Activated T-cell treated with anti-CD3 and anti-CD28 coated beads, Interleukin-2, amount 50 U/mL, for 4 hours (primary cell): Measurements from ENCODE around the gene TMEFF2. TPM values are rescaled to one million over a fixed set of nuclear protein-coding genes. Genes with fewer than 3 reads are reported as not detected.

Source experiments
- ATAC-seq, 2 donors: fragments of 200-7000 bp; cut with Tn5 transposase; one replicate each; pipeline ENCODE4 v1.10.0; 2021
- DNase-seq: peaks from one replicate; pipeline ENCODE4 v3.0.0-alpha.2; 2020
- H3K27me3 Mint-ChIP-seq: one replicate; pipeline ENCODE4 v1.8.0; 2021; ENCODE audit warnings: low read depth, mixed read lengths
- H3K36me3 Mint-ChIP-seq: one replicate; pipeline ENCODE4 v1.8.0; 2022; ENCODE audit warnings: mixed read lengths; ENCODE audit not compliant: insufficient read depth
- H3K4me1 Mint-ChIP-seq: one replicate; pipeline ENCODE4 v1.8.0; 2021; ENCODE audit warnings: low read depth, mixed read lengths
- H3K4me3 Mint-ChIP-seq: one replicate; pipeline ENCODE4 v1.8.0; 2021; ENCODE audit warnings: mild to moderate bottlenecking, moderate library complexity, mixed read lengths
- H3K9me3 Mint-ChIP-seq: one replicate; pipeline ENCODE4 v1.8.0; 2021; ENCODE audit warnings: mixed read lengths
- total RNA-seq, 3 donors: library from RNA; stranded (reverse); gene quantifications; one replicate each; pipeline ENCODE4 v1.2.1, GENCODE V29; 2021

TMEFF2 gene
- total RNA-seq, 3 donors from 2014 or later: not detected

DNA sequence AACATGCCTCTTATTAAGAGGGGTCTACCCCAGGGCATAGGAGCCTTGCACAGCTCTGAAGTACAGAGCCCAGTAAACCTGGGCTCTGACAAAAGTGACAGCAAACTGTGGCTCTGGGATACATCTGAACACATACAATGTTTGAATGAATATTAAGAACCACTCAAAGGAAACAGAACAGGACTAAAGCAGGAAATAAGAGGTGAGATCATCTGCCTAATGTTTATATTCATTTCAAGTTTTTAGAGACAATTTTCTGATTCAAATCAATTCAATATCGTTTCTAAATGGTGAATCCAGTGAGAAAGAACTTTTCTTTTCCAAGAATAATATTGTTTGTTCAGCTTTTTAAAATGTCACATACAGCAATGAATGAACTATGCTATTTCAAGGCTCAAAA lies 211.1 kb downstream of the TMEFF2 start:
- no peak for ATAC-seq
- Mint-ChIP-seq H3K4me1 (no peaks in the 10 kb centered on the region), H3K4me3 (no peak overlapping the region), H3K9me3 (no peaks in the 10 kb centered on the region), H3K27me3 (peaks cover 14% of the 10 kb centered on the region), H3K36me3 (no peaks in the 10 kb centered on the region)
- no peak for DNase-seq

DNA sequence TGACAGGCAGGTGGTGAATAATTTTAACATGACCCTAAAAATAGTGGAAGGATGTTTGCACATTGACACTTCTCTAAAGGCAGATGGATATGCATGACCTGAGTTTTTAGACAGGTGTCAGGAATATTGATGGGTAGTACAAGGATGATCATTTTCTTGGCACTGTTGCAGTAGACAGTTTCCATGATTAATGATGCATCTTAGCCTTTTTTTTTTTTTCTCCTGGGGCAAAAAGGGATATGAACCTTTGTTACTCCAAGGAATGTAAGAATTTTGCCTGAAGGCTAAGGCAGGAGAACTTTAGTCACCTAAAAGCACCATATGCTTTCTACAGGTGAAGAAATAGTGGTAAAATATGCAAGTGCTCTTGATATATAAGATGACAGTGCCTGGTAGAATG lies 211.5 kb downstream of the TMEFF2 start:
- no peaks in the 10 kb centered on the region for H3K9me3 Mint-ChIP-seq
- H3K4me3 Mint-ChIP-seq: no peak overlapping the region
- ATAC-seq: no peak
- peaks cover 16% of the 10 kb centered on the region for H3K27me3 Mint-ChIP-seq
- no peak for DNase-seq
- no peaks in the 10 kb centered on the region for H3K36me3 Mint-ChIP-seq
- H3K4me1 Mint-ChIP-seq: no peaks in the 10 kb centered on the region

DNA sequence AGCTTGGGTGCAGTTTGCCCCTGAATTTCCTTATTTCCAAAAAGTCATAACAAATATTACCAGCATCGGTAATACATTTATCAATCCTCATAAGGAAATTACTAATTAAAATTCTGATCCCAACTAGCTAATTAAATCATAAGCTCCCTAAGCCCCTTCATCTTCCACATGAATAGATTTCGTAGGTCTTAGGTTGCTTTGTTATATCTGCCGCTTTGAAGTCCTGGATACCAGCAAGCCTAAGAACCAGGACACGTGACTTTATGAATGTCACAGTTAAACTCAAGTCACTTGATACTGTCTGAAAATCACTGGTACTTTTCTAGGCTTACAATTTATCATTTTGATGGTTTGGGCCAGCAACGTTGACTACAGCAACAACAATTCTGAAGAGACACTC lies 213.0 kb downstream of the TMEFF2 start:
- Mint-ChIP-seq H3K9me3 (no peaks in the 10 kb centered on the region), H3K36me3 (no peaks in the 10 kb centered on the region), H3K4me3 (no peak overlapping the region)

DNA sequence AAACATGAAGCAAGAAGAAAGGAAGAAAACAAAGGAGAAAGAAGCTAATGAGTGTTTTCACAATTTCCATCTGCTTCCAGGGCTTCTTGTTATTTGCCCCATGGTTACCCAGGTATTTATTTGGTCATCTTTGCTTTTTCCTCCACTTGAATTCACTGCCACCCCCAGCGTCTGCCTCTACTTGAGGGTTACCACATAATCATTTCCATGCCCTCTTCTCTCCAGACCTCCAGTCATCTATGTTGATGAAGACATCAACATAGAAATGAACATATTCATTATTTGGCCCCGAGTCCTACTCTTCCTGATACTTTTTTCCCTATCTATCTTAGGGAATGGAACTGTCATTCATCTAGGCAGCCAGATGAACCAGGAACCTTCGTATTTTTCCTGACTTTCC lies 214.2 kb downstream of the TMEFF2 start:
- DNase-seq (no peak), ATAC-seq (no peak)
- peaks cover 16% of the 10 kb centered on the region for H3K27me3 Mint-ChIP-seq
- H3K9me3 Mint-ChIP-seq: no peaks in the 10 kb centered on the region
- H3K36me3 Mint-ChIP-seq: no peaks in the 10 kb centered on the region
- H3K4me1 Mint-ChIP-seq: no peaks in the 10 kb centered on the region
- no peak overlapping the region for H3K4me3 Mint-ChIP-seq

More for the DNA sequence above, 213.0 kb downstream of the TMEFF2 start:
- ATAC-seq (no peak), DNase-seq (no peak)
- no peaks in the 10 kb centered on the region for H3K4me1 Mint-ChIP-seq
- H3K27me3 Mint-ChIP-seq: peaks cover 16% of the 10 kb centered on the region

DNA sequence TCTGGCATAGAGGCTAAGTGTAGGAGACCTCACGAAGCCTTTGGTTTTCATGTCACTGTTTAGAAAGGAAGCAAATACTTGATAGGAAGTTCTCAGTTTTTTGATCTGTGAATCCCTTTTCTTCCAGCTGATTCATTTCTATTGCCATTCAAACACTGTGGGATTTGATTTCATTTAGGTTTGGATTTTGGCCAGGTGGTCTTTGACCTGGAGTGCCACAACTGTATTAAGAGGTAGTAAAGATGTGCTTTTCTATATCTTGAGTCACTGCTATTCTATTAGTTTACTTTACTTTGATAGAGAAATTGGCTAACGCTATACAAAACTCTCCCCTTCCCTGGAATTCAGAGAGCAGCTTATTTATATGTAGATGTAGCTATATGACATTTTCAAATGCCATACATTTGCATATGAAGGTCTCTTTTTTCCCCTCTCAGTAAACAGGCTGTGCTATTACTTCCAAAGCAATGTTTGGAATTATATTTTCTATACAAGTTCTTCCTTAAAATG lies 215.5 kb downstream of the TMEFF2 start:
- Mint-ChIP-seq H3K4me3 (no peak overlapping the region), H3K36me3 (no peaks in the 10 kb centered on the region), H3K9me3 (no peaks in the 10 kb centered on the region), H3K27me3 (peaks cover 16% of the 10 kb centered on the region), H3K4me1 (no peaks in the 10 kb centered on the region)
- ATAC-seq (no peak), DNase-seq (no peak)

DNA sequence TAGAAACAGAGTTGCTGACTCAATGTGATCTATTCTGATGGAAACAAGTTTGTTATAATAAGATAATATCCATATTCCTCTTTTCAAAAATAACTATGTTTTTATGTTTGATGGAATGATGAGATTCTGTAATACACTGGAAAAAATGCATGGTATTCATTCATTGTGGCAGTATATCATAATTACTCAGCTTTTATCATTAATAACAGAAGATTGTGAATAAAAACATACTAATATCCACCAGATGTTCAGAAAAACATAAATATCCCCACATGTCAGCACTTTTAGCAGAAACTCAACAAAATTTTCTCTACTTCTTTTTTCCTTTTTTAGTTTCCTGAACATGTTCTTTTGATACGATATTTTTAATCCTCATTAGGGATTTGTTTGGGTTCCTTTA lies 217.0 kb downstream of the TMEFF2 start:
- DNase-seq (no peak), ATAC-seq (no peak)
- no peak overlapping the region for H3K4me3 Mint-ChIP-seq
- no peaks in the 10 kb centered on the region for H3K36me3 Mint-ChIP-seq
- H3K27me3 Mint-ChIP-seq: peaks cover 14% of the 10 kb centered on the region
- H3K9me3 Mint-ChIP-seq: no peaks in the 10 kb centered on the region
- H3K4me1 Mint-ChIP-seq: no peaks in the 10 kb centered on the region

DNA sequence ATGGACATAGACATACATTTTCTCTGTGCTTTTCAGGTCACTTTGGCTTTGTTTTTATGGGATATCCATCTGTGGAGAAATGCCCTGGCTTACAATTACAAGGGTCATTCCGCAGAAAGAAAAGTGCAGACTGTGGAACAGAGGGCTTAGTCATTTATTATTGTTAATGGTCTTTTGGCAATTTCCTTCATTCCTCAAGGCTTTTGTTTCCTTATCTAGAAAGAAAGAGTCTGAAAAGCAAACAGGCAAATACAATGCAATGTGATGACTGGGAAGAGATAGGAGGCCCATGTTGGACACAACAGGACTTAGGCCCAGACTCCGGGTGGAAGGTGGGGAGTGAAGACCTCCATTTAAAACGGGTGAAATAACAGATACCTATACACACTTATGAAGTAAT lies 218.3 kb downstream of the TMEFF2 start:
- ATAC-seq (no peak), DNase-seq (no peak)
- H3K36me3 Mint-ChIP-seq: no peaks in the 10 kb centered on the region
- H3K9me3 Mint-ChIP-seq: no peaks in the 10 kb centered on the region
- H3K4me1 Mint-ChIP-seq: no peaks in the 10 kb centered on the region
- no peak overlapping the region for H3K4me3 Mint-ChIP-seq
- peaks cover 15% of the 10 kb centered on the region for H3K27me3 Mint-ChIP-seq

DNA sequence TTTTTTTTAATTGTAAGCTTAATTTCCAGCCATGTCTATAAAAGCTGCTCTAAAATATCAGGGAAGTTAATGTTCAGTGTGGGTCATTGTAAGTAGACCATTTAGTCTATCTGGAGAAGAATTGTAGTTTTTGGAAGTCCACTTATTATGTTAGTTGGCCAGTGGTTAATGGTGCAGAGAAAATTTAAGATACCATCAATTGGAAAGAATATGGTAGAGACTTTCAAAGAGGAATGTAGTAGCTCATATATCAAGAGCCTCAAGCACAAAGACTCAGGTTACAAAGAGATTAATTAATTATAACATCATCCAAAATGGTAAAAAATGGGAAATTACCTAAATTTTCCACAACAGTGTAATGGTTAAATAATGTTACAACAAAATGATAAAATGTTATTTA lies 220.1 kb downstream of the TMEFF2 start:
- no peak for ATAC-seq
- Mint-ChIP-seq H3K36me3 (no peaks in the 10 kb centered on the region), H3K4me3 (no peak overlapping the region), H3K9me3 (no peaks in the 10 kb centered on the region), H3K4me1 (no peaks in the 10 kb centered on the region), H3K27me3 (peaks cover 8% of the 10 kb centered on the region)
- no peak for DNase-seq

DNA sequence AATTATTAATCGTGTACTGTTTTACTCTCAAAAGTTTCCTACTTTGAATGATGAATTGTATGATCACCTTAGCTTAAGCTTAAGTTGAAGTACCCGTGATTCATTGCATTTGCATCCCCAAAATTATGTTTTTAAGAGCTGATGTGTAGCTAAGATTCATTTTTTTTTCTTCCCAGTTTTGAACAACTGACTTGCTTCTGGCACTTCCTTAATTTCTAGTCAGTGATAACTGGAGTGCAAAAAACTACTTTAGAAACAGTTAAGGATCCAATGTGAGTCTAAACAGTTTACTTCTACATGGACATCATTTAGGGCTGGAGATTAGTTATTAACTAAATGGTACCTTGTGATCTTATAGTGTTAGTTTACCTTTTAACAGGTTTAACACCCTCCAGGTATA lies 223.9 kb downstream of the TMEFF2 start:
- no peak for DNase-seq
- no peak for ATAC-seq
- Mint-ChIP-seq H3K27me3 (peaks cover 6% of the 10 kb centered on the region), H3K4me1 (no peaks in the 10 kb centered on the region), H3K36me3 (no peaks in the 10 kb centered on the region), H3K9me3 (no peaks in the 10 kb centered on the region), H3K4me3 (no peak overlapping the region)

DNA sequence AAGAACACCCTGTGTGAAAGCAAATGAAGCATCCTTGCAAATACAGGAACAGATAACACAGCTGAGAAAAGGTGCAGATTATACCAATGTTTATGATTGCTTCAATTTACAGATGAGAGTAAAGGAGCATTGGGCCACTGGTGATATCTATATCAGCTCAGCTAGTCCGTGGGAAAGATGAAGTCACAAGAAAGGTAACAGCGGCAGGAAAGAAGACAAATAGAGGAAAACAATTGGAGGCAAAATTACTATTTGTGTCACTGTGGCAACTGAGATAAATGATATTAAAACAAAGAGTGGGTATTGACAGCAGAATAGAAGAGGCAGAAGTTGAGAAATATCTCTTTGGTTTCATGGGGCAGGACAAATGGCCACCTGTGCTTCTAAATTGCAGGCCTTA lies 226.6 kb downstream of the TMEFF2 start:
- ATAC-seq (no peak), DNase-seq (no peak)
- Mint-ChIP-seq H3K36me3 (no peaks in the 10 kb centered on the region), H3K9me3 (no peaks in the 10 kb centered on the region), H3K4me3 (no peak overlapping the region), H3K4me1 (no peaks in the 10 kb centered on the region), H3K27me3 (peaks cover 7% of the 10 kb centered on the region)

DNA sequence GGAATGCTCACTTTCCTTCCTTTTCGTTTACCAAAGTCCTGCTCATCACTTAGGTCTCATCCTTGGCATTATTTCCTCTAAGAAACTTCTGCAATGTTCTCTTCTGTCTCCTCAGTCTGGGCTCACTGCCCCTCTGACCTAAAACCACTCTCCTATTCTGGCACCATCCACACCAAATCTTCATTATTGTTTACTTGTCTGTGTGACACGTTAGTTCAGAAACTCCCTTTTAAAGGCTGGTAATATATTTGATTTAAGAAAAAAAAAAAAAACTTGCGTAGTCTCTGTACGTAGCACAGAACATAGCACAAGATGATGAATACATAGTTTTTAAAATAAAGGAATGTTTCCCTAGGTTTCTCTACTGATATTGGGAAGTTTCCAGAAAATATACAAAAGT lies 229.0 kb downstream of the TMEFF2 start:
- DNase-seq (no peak), ATAC-seq (no peak)
- Mint-ChIP-seq H3K9me3 (no peaks in the 10 kb centered on the region), H3K36me3 (no peaks in the 10 kb centered on the region), H3K4me1 (no peaks in the 10 kb centered on the region), H3K27me3 (peaks cover 1% of the 10 kb centered on the region), H3K4me3 (no peak overlapping the region)

DNA sequence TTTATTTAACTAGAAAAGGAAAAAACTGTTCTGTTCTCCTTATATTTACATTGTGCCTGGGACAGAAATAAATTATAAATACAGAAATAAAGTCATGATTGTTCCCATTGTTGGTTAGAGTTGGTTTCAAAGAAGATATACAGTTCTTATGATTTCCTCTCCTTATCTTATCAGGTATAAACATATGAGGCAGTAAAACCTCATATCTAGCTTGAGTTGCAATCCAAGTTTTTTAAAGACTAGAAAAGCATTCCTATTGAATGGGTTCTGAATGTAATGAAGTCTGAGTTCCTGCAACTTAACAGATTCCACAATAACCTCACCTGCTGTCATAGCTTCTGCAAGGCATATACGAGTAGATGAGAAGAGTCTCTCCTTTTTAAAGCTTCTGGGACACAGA lies 233.2 kb downstream of the TMEFF2 start:
- Mint-ChIP-seq H3K27me3 (peaks cover 10% of the 10 kb centered on the region), H3K36me3 (no peaks in the 10 kb centered on the region), H3K4me3 (no peak overlapping the region), H3K9me3 (no peaks in the 10 kb centered on the region), H3K4me1 (peaks cover 2% of the 10 kb centered on the region)
- ATAC-seq (no peak), DNase-seq (no peak)

DNA sequence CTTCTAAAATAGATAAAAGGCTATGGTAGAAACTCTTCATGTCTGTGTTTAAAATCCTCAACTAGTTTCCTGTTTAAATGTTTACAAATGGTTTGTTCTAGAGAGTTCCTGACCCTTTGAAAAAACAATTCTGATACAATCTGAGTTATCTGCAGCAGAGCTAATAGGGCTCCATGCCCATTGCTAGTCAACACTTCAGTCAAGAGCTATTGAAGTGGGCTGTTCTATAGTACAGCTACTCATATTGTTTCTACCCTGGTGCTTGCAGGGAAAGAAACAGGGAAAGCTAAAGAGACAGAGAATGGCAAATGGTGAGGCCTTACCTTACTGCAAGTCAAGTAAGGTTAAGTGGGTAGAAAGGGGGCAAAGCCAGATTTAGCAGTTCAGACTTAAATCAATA lies 235.5 kb downstream of the TMEFF2 start:
- Mint-ChIP-seq H3K4me3 (no peak overlapping the region), H3K36me3 (no peaks in the 10 kb centered on the region), H3K27me3 (peaks cover 10% of the 10 kb centered on the region), H3K4me1 (peaks cover 2% of the 10 kb centered on the region), H3K9me3 (no peaks in the 10 kb centered on the region)
- DNase-seq (no peak), ATAC-seq (no peak)

DNA sequence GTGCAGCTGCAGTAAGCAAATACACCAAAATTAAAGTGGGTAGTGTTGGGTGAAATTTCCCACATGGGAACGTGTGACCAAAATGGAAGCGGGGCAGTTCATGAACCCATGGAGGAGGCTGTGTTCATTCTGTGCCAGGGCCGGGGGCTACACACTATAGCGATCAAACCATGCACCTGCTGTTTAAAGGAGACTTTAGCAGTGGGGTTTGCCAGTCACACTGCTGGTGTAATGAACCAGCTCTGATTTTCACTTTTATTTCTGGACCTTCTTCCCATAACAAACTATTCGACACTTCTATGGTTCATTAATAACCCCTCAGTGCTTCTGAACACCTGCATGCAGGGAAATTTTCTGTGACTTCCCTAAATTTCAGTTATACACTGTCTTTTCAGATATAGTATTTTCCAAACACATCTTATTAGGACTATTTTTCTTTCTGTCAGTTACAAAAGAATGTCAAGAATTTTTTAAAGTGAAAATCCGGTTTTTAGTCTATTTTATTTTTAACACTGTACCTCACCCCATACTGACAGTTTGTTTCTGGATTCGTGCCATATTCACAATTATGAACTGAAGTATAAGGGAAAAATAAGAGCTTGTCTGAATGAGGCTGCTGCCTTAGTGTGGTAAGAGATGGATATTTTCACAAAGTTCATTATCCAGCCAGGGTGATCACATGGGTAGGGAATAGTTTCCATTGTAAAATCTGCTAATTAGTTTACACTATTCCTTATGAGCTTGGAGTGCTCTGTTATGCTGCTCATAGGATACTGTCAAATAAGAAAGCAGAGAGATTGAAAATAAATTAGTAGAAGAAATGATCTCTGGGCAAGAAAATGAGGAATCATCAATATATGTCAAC lies 236.5 kb downstream of the TMEFF2 start:
- Mint-ChIP-seq H3K9me3 (no peaks in the 10 kb centered on the region), H3K4me3 (no peak overlapping the region), H3K27me3 (peaks cover 9% of the 10 kb centered on the region), H3K36me3 (no peaks in the 10 kb centered on the region), H3K4me1 (peaks cover 2% of the 10 kb centered on the region)
- no peak for ATAC-seq
- no peak for DNase-seq

DNA sequence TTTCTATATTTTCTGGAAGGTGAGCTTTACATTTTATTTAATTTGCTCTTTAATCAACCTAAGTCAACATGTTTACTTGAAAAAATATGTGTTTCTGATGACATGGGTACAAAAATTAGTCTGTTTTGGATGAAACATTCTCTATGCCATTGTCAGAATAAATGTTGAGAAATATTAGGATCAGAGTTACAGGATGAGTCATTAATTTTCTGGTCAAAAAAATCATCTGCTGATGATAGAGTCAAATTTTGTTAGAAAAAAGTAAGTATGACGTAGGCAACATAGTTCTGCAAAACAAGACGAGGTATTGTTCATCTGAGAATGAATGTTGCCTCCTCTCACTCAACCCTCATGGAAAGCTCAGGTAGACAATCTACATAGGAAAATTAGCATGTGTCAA lies 240.3 kb downstream of the TMEFF2 start:
- ATAC-seq (no peak), DNase-seq (no peak)
- Mint-ChIP-seq H3K4me1 (peaks cover 2% of the 10 kb centered on the region), H3K4me3 (no peak overlapping the region), H3K9me3 (no peaks in the 10 kb centered on the region), H3K27me3 (peaks cover 11% of the 10 kb centered on the region), H3K36me3 (no peaks in the 10 kb centered on the region)
